ENCODE data around the gene MELK.

DNA sequence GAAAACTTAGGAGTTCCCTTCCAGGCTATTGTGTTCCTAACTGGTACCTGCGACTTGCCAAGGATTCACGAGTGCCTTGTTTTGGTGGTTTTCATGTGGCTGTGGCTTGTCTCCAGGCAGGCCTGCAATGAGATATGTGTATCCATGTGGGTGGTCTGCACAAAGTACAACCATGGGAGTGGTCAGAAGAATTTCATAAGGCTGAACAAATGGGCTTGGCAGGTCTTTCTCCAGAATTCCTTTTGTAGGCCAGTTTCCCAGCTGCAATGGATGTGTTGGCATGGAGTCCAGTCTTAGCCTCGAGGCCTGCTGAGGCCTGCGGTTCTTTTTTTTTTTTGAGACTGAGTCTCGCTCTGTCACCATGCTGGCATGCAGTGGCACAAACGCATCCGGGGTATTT lies 28.8 kb upstream of the MELK start:
- TF ChIP-seq EZH2 (IDR thresholded peaks at IDR 0.05) = no peak
- no peak for TF ChIP-seq POLR2AphosphoS5 (IDR thresholded peaks at IDR 0.05; ENCODE audit: borderline replicate concordance, low read depth, low read length)
